Gastrocnemius medialis (tissue), 4 donors: Measurements from ENCODE around the gene RNF151.

Experiments used
- POLR2A ChIP-seq, 2 donors: fragments of 450-650 bp; IDR thresholded peaks; one replicate each; pipeline ENCODE4 v1.6.1; 2017; ENCODE audit warnings: antibody characterized with exemption in 2 of 2, mild to moderate bottlenecking in 2 of 2, moderate library complexity in 2 of 2
- TF ChIP-seq, protein P1 (sequence below), 5 experiments: fragments of 450-650 bp in 3 of 5; fragments of 200-600 bp in 2 of 5; sonication (generic) in 2 of 5; IDR thresholded peaks in 4 of 5; conservative IDR thresholded peaks in 1 of 5; 1 replicate in 4 of 5; 2 replicates in 1 of 5; pipeline ENCODE4 v1.5.1; 2016 to 2019; ENCODE audit warnings: antibody characterized with exemption in 5 of 5, mild to moderate bottlenecking in 3 of 5, moderate library complexity in 3 of 5

DNA sequence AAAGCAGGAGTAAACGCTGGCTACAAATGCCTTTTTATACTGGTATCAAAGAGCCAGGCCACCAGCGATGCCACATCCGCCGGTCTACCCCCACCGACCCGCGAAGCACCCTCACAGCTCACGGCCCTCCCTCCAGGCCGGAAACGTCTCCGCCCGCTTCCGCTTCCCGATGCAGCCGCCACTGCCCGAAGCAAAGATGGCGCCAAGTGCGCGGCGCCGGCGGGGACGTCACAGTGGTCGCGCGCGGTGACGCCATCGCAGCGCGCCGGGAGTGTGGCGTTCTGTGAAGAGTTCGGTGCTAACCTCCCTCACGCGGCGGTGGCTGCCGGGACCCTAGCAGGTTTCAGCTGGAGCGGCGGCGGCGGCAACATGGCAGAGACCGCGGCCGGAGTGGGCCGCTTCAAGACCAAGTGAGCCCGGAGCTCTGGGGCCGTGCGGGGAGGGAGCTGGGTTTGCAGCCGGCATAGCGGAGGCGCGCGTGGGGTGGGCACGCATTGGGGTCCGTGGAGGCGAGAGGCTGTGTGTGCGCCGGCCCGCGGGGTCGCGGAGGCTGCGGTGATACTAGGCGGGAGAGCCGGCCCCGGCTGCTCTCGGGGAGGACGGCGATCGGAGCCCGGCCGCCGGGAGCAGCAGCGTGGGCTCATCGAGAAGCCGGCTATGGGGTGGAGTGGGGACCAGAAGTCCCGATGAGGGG lies 5.3 kb downstream of the RNF151 start, which contains the start of gene TBL3:
- peak; percentile 92 to 96 for TF ChIP-seq POLR2A (IDR thresholded peaks at IDR 0.05)
- TF ChIP-seq, protein P1, sequence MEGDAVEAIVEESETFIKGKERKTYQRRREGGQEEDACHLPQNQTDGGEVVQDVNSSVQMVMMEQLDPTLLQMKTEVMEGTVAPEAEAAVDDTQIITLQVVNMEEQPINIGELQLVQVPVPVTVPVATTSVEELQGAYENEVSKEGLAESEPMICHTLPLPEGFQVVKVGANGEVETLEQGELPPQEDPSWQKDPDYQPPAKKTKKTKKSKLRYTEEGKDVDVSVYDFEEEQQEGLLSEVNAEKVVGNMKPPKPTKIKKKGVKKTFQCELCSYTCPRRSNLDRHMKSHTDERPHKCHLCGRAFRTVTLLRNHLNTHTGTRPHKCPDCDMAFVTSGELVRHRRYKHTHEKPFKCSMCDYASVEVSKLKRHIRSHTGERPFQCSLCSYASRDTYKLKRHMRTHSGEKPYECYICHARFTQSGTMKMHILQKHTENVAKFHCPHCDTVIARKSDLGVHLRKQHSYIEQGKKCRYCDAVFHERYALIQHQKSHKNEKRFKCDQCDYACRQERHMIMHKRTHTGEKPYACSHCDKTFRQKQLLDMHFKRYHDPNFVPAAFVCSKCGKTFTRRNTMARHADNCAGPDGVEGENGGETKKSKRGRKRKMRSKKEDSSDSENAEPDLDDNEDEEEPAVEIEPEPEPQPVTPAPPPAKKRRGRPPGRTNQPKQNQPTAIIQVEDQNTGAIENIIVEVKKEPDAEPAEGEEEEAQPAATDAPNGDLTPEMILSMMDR (IDR thresholded peaks at IDR 0.05 in 4 of 5, conservative IDR thresholded peaks at IDR 0.05 in 1 of 5) = peak in 2 of 5 experiments; percentile 54 to 64
